Suppressor macrophage treated with lipopolysaccharide for 1 hour (primary cell): ENCODE measurements around the gene IQSEC3.
"Not testable (repeated sequence)": the region's sequence is repeated elsewhere in the genome, so short reads cannot be mapped to it uniquely, and the experiment has no call there.

Experiments used
- DNase-seq, 3 donors: peaks; one replicate each; pipeline ENCODE4 v3.0.0-alpha.2; 2020 to 2022

Gene IQSEC3

GRCh38 chr12:203074-203461 is 136.5 kb downstream of the IQSEC3 start:
- no peak for DNase-seq

GRCh38 chr12:203462-204260 is 137.1 kb downstream of the IQSEC3 start:
- DNase-seq = peak in 2 of 3 donors; percentile 32 to 60

- no peak for DNase-seq
Observed at GRCh38 chr12:204261-204678, 137.7 kb downstream of the IQSEC3 start.

GRCh38 chr12:205026-205425 is 138.5 kb downstream of the IQSEC3 start:
- DNase-seq = no peak

- DNase-seq = no peak
Observed at GRCh38 chr12:206746-207440, 140.3 kb downstream of the IQSEC3 start.

- DNase-seq = no peak
Observed at GRCh38 chr12:207804-208203, 141.2 kb downstream of the IQSEC3 start.

GRCh38 chr12:208813-209212 is 142.2 kb downstream of the IQSEC3 start:
- no peak for DNase-seq

GRCh38 chr12:209246-209645 is 142.7 kb downstream of the IQSEC3 start:
- DNase-seq = no peak

- DNase-seq = no peak
Observed at GRCh38 chr12:209851-210250, 143.3 kb downstream of the IQSEC3 start.

- no peak for DNase-seq
Observed at GRCh38 chr12:210277-211141, 143.9 kb downstream of the IQSEC3 start.

- no peak for DNase-seq
Observed at GRCh38 chr12:211142-211465, 144.5 kb downstream of the IQSEC3 start.

GRCh38 chr12:211639-212414 is 145.3 kb downstream of the IQSEC3 start:
- DNase-seq = peak in 1 of 3 donors; percentile 37

- peak; percentile 80 to 91 (median 88) for DNase-seq
Observed at GRCh38 chr12:212415-212714, 145.8 kb downstream of the IQSEC3 start.

GRCh38 chr12:212715-213526 is 146.4 kb downstream of the IQSEC3 start:
- peak in 1 of 3 donors; percentile 26 for DNase-seq

GRCh38 chr12:213527-213932 is 147.0 kb downstream of the IQSEC3 start:
- peak; percentile 63 to 79 (median 63) for DNase-seq

GRCh38 chr12:214003-214741 is 147.6 kb downstream of the IQSEC3 start, which contains the start of gene SLC6A12:
Gene SLC6A12, minus strand, starts transcription at chr12:214157. Its CDS starts 4,171 bp downstream, at chr12:209986.
- peak; percentile 78 to 88 (median 85) for DNase-seq

GRCh38 chr12:215116-215515 is 148.5 kb downstream of the IQSEC3 start:
- DNase-seq = peak; percentile 43 to 54 (median 44)

GRCh38 chr12:217029-217428 is 150.5 kb downstream of the IQSEC3 start:
- not testable (repeated sequence) for DNase-seq

- DNase-seq = no peak
Observed at GRCh38 chr12:218221-218620, 151.7 kb downstream of the IQSEC3 start.

GRCh38 chr12:218728-219590 is 152.4 kb downstream of the IQSEC3 start:
- DNase-seq = no peak
